A549 (cell line): Measurements from ENCODE around the gene TEX53.

Source experiments
- BHLHE40 ChIP-seq: IDR thresholded peaks from 2 replicates; pipeline ENCODE4 v1.6.1; 2012; ENCODE audit warnings: low read depth, low read length, inconsistent platforms
- CTCF ChIP-seq: fragments of >200 bp; sonication (Bioruptor Twin); formaldehyde crosslinking; IDR thresholded peaks from 3 replicates; pipeline ENCODE4 v1.5.1; 2016
- ESRRA ChIP-seq: fragments of 150-350 bp; IDR thresholded peaks from 2 replicates; pipeline ENCODE4 v1.6.1; 2014; ENCODE audit warnings: mild to moderate bottlenecking, low read length, borderline replicate concordance
- KDM1A ChIP-seq: fragments of 200-600 bp; sonication (generic); IDR thresholded peaks from 2 replicates; pipeline ENCODE4 v1.6.1; 2016; ENCODE audit warnings: low read depth, mild to moderate bottlenecking

DNA sequence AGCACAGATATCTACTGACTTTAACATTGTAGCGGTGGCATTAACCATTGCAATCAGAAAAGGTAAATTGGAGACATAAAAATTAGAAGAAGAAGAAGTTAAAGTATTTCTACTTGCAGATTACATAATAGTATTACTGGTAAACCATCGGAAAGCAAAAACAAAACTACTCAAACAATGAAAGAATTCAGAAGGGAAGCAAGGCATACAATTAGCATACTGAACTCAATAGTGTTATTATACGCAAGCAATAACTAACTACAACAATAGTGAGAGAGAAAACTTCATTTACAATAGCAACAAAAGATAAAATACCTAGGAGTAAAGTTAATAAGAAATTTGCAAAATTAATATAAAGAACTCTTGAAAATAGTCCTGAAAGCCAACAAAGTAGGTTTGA lies 6.6 kb upstream of the TEX53 start:
- TF ChIP-seq CTCF (no peak), KDM1A (no peak), ESRRA (no peak), BHLHE40 (no peak)
